ENCODE data around the gene CHGA. TPM values are rescaled to one million over a fixed set of nuclear protein-coding genes. Genes with fewer than 3 reads are reported as not detected.

Gene CHGA
- total RNA-seq, 1 experiment from 2014 or later = not detected

DNA sequence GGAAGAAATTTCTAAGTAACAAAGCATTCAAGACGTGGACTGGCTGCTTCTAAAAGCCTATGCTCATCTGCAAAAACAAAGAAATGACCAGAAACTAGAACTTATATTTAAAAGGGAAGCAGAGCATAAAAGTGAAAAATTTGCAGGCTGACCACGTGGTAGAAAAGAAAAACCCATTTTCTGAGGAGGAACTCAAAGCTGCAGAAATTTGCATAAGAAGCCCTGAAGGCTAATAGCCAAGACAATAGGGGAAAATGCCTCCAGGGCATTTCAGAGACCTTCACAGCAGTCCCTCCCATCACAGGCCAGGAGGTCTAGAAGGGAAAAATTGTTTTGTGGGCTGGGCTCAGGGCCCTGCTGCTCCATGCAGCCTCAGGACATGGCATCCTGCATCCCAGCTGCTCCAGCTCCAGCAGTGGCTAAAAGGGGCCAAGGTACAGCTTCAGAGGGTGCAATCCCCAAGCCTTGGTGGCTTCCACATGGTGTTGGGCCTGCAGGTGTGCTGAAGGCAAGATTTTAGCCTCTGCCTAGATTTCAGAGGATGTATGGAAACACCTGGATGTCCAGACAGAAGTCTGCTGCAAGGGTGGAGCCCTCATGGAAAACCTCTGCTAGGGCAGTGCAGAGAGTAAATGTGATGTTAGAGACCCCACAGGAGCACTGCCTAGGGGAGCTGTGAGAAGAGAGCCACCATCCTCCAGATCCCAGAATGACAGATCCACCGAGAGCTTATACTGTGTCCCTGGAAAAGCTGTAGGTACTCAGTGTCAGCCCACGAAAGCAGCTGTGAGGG is 55.5 kb downstream of the CHGA start:
- ATAC-seq = no peak
- ChIA-PET POLR2A (no interaction called here), CTCF (no interaction called here)

DNA sequence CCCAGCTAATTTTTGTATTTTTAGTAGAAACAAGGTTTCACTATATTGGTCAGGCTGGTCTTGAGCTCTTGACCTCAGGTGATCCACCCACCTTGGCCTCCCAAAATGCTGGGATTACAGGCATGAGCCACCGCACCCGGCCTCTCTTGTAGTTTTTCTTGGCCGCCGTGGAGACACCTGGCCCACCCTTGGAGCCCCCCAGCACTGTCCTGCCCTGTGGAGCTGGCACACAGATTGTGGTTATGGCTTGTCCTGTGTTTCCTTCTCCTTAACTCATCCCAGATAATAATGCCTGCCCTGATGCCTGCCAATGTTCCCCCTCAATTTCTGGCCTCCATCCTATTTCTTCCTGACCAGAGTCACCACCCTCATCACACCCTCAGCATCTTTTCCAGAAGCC is 57.9 kb downstream of the CHGA start:
- CTCF ChIA-PET = no interaction called here
- Histone ChIP-seq H3K4me1 (ENCODE audit: control insufficient read depth, insufficient read depth, low read length) (no peaks in the 10 kb centered on the region), H3K4me3 (ENCODE audit: low read depth in 2 of 2, low read length in 2 of 2) (no peak overlapping the region), H3K27ac (ENCODE audit: low read length) (no peak overlapping the region), H3K27me3 (ENCODE audit: control insufficient read depth, insufficient read depth, low read length) (no peaks in the 10 kb centered on the region), H3K9me3 (ENCODE audit: control insufficient read depth, insufficient read depth, low read depth, low read length) (no peaks in the 10 kb centered on the region), H3K36me3 (ENCODE audit: control insufficient read depth, insufficient read depth, low read length) (no peaks in the 10 kb centered on the region)
- no TSS peak for BruUV-seq (replicated peaks)
- intact Hi-C loops (cut with micrococcal nuclease; ENCODE audit: unreplicated experiment) = no loop called here
- POLR2A ChIA-PET = no interaction called here
- DNase-seq (ENCODE audit: low read depth, low spot score) (no peak), ATAC-seq (no peak)
- TF ChIP-seq SIN3A (IDR thresholded peaks at IDR 0.05; ENCODE audit: borderline replicate concordance, insufficient read depth, low read depth, low read length) = no peak
- TF ChIP-seq POLR2AphosphoS5 (IDR thresholded peaks at IDR 0.05; ENCODE audit: low read depth, low read length) = no peak
- no peak for TF ChIP-seq TCF7L2 (IDR thresholded peaks at IDR 0.05; ENCODE audit: low read depth, low read length)
- TF ChIP-seq, protein P1, sequence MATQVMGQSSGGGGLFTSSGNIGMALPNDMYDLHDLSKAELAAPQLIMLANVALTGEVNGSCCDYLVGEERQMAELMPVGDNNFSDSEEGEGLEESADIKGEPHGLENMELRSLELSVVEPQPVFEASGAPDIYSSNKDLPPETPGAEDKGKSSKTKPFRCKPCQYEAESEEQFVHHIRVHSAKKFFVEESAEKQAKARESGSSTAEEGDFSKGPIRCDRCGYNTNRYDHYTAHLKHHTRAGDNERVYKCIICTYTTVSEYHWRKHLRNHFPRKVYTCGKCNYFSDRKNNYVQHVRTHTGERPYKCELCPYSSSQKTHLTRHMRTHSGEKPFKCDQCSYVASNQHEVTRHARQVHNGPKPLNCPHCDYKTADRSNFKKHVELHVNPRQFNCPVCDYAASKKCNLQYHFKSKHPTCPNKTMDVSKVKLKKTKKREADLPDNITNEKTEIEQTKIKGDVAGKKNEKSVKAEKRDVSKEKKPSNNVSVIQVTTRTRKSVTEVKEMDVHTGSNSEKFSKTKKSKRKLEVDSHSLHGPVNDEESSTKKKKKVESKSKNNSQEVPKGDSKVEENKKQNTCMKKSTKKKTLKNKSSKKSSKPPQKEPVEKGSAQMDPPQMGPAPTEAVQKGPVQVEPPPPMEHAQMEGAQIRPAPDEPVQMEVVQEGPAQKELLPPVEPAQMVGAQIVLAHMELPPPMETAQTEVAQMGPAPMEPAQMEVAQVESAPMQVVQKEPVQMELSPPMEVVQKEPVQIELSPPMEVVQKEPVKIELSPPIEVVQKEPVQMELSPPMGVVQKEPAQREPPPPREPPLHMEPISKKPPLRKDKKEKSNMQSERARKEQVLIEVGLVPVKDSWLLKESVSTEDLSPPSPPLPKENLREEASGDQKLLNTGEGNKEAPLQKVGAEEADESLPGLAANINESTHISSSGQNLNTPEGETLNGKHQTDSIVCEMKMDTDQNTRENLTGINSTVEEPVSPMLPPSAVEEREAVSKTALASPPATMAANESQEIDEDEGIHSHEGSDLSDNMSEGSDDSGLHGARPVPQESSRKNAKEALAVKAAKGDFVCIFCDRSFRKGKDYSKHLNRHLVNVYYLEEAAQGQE (IDR thresholded peaks at IDR 0.05; ENCODE audit: insufficient read depth in 1 of 2, low read depth in 2 of 2, low read length in 1 of 2) = no peak
- TF ChIP-seq, protein P2, sequence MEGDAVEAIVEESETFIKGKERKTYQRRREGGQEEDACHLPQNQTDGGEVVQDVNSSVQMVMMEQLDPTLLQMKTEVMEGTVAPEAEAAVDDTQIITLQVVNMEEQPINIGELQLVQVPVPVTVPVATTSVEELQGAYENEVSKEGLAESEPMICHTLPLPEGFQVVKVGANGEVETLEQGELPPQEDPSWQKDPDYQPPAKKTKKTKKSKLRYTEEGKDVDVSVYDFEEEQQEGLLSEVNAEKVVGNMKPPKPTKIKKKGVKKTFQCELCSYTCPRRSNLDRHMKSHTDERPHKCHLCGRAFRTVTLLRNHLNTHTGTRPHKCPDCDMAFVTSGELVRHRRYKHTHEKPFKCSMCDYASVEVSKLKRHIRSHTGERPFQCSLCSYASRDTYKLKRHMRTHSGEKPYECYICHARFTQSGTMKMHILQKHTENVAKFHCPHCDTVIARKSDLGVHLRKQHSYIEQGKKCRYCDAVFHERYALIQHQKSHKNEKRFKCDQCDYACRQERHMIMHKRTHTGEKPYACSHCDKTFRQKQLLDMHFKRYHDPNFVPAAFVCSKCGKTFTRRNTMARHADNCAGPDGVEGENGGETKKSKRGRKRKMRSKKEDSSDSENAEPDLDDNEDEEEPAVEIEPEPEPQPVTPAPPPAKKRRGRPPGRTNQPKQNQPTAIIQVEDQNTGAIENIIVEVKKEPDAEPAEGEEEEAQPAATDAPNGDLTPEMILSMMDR (IDR thresholded peaks at IDR 0.05) = no peak
- in situ Hi-C loops (cut with HindIII; ENCODE audit: low pct_unique_long_range_greater_than_20kb, low sequenced_read_pairs) = no loop called here

More for the DNA sequence above, 55.5 kb downstream of the CHGA start:
- Histone ChIP-seq H3K36me3 (ENCODE audit: control insufficient read depth, insufficient read depth, low read length) (no peaks in the 10 kb centered on the region), H3K9me3 (ENCODE audit: control insufficient read depth, insufficient read depth, low read depth, low read length) (no peaks in the 10 kb centered on the region), H3K27me3 (ENCODE audit: control insufficient read depth, insufficient read depth, low read length) (no peaks in the 10 kb centered on the region), H3K4me1 (ENCODE audit: control insufficient read depth, insufficient read depth, low read length) (no peaks in the 10 kb centered on the region), H3K27ac (ENCODE audit: low read length) (no peak overlapping the region), H3K4me3 (ENCODE audit: low read depth in 2 of 2, low read length in 2 of 2) (no peak overlapping the region)
- intact Hi-C loops (cut with micrococcal nuclease; ENCODE audit: unreplicated experiment) (no loop called here), in situ Hi-C loops (cut with HindIII; ENCODE audit: low pct_unique_long_range_greater_than_20kb, low sequenced_read_pairs) (no loop called here)
- BruUV-seq (replicated peaks) = no TSS peak
- DNase-seq (ENCODE audit: low read depth, low spot score) = no peak
- TF ChIP-seq TCF7L2 (IDR thresholded peaks at IDR 0.05; ENCODE audit: low read depth, low read length) (no peak), POLR2AphosphoS5 (IDR thresholded peaks at IDR 0.05; ENCODE audit: low read depth, low read length) (no peak), SIN3A (IDR thresholded peaks at IDR 0.05; ENCODE audit: borderline replicate concordance, insufficient read depth, low read depth, low read length) (no peak)
- TF ChIP-seq, protein P1 (IDR thresholded peaks at IDR 0.05; ENCODE audit: insufficient read depth in 1 of 2, low read depth in 2 of 2, low read length in 1 of 2) = no peak
- TF ChIP-seq, protein P2 (IDR thresholded peaks at IDR 0.05) = no peak

Measured in Panc1 (cell line).